ENCODE results near the gene PTPRE.

DNA sequence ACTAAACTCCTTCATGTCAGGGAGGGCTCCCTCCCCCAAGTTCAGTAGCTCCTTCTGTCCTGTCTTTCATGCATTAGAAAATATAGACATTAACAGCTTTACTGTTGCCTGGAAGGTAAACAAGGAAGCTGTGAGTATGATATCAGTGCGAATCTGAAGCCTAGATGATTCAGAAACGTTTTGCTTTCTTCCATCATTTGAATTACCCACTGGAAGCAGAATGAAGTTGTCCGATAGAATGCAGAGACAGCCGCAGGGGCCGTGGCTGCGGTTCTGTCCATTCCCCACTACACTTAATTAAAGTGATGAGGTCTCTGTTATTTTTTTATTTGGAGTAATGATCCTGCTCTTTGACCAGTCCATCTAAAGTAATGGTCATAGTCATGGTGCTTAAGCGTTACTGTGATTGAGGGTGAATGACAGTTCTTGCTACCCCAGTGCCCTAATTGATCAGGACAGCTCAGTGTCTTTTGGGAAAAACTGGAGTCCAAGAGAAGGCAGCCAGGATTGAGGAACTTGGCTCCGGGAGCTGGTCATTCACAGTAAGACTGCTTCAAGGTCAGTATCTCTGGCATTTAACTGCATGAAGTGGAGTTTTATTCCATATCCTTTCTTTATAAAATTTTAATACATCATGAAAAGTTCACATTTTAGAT is 69.9 kb downstream of the PTPRE start:
- TF ChIP-seq, protein P1, sequence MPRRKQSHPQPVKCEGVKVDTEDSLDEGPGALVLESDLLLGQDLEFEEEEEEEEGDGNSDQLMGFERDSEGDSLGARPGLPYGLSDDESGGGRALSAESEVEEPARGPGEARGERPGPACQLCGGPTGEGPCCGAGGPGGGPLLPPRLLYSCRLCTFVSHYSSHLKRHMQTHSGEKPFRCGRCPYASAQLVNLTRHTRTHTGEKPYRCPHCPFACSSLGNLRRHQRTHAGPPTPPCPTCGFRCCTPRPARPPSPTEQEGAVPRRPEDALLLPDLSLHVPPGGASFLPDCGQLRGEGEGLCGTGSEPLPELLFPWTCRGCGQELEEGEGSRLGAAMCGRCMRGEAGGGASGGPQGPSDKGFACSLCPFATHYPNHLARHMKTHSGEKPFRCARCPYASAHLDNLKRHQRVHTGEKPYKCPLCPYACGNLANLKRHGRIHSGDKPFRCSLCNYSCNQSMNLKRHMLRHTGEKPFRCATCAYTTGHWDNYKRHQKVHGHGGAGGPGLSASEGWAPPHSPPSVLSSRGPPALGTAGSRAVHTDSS (tag by site-specific recombination; IDR thresholded peaks at IDR 0.05), result no peak
- TF ChIP-seq, protein P2, sequence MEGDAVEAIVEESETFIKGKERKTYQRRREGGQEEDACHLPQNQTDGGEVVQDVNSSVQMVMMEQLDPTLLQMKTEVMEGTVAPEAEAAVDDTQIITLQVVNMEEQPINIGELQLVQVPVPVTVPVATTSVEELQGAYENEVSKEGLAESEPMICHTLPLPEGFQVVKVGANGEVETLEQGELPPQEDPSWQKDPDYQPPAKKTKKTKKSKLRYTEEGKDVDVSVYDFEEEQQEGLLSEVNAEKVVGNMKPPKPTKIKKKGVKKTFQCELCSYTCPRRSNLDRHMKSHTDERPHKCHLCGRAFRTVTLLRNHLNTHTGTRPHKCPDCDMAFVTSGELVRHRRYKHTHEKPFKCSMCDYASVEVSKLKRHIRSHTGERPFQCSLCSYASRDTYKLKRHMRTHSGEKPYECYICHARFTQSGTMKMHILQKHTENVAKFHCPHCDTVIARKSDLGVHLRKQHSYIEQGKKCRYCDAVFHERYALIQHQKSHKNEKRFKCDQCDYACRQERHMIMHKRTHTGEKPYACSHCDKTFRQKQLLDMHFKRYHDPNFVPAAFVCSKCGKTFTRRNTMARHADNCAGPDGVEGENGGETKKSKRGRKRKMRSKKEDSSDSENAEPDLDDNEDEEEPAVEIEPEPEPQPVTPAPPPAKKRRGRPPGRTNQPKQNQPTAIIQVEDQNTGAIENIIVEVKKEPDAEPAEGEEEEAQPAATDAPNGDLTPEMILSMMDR (tag by site-specific recombination; IDR thresholded peaks at IDR 0.05), result no peak
- TF ChIP-seq, protein P3, sequence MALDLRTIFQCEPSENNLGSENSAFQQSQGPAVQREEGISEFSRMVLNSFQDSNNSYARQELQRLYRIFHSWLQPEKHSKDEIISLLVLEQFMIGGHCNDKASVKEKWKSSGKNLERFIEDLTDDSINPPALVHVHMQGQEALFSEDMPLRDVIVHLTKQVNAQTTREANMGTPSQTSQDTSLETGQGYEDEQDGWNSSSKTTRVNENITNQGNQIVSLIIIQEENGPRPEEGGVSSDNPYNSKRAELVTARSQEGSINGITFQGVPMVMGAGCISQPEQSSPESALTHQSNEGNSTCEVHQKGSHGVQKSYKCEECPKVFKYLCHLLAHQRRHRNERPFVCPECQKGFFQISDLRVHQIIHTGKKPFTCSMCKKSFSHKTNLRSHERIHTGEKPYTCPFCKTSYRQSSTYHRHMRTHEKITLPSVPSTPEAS (tag by site-specific recombination; IDR thresholded peaks at IDR 0.05), result no peak
- TF ChIP-seq, protein P4, sequence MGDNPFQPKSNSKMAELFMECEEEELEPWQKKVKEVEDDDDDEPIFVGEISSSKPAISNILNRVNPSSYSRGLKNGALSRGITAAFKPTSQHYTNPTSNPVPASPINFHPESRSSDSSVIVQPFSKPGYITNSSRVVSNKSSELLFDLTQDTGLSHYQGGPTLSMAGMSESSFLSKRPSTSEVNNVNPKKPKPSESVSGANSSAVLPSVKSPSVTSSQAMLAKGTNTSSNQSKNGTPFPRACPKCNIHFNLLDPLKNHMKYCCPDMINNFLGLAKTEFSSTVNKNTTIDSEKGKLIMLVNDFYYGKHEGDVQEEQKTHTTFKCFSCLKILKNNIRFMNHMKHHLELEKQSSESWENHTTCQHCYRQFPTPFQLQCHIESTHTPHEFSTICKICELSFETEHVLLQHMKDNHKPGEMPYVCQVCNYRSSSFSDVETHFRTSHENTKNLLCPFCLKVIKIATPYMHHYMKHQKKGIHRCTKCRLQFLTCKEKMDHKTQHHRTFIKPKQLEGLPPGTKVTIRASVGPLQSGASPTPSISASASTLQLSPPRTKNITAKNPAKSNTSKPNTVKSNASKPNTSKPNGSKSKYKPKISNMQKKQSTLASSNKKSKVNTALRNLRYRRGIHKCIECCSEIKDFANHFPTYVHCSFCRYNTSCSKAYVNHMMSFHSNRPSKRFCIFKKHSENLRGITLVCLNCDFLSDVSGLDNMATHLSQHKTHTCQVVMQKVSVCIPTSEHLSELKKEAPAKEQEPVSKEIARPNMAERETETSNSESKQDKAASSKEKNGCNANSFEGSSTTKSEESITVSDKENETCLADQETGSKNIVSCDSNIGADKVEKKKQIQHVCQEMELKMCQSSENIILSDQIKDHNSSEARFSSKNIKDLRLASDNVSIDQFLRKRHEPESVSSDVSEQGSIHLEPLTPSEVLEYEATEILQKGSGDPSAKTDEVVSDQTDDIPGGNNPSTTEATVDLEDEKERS (tag by site-specific recombination; IDR thresholded peaks at IDR 0.05), result no peak
- TF ChIP-seq ZNF76 (tag by site-specific recombination; IDR thresholded peaks at IDR 0.05; ENCODE audit: borderline replicate concordance, low read depth), result no peak
- TF ChIP-seq, protein P5, sequence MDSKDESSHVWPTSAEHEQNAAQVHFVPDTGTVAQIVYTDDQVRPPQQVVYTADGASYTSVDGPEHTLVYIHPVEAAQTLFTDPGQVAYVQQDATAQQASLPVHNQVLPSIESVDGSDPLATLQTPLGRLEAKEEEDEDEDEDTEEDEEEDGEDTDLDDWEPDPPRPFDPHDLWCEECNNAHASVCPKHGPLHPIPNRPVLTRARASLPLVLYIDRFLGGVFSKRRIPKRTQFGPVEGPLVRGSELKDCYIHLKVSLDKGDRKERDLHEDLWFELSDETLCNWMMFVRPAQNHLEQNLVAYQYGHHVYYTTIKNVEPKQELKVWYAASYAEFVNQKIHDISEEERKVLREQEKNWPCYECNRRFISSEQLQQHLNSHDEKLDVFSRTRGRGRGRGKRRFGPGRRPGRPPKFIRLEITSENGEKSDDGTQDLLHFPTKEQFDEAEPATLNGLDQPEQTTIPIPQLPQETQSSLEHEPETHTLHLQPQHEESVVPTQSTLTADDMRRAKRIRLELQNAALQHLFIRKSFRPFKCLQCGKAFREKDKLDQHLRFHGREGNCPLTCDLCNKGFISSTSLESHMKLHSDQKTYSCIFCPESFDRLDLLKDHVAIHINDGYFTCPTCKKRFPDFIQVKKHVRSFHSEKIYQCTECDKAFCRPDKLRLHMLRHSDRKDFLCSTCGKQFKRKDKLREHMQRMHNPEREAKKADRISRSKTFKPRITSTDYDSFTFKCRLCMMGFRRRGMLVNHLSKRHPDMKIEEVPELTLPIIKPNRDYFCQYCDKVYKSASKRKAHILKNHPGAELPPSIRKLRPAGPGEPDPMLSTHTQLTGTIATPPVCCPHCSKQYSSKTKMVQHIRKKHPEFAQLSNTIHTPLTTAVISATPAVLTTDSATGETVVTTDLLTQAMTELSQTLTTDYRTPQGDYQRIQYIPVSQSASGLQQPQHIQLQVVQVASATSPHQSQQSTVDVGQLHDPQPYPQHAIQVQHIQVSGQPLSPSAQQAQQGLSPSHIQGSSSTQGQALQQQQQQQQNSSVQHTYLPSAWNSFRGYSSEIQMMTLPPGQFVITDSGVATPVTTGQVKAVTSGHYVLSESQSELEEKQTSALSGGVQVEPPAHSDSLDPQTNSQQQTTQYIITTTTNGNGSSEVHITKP (tag by site-specific recombination; IDR thresholded peaks at IDR 0.05), result no peak
